COR-L47 (cell line): Measurements from ENCODE around the gene FGF1.
"Not testable (repeated sequence)": the region's sequence is repeated elsewhere in the genome, so short reads cannot be mapped to it uniquely, and the experiment has no call there.

ENCODE experiments used
- DNase-seq: peaks from one replicate; lab custom pipeline; 2025; lab: John Stamatoyannopoulos, UW

Gene FGF1

GRCh38 chr5:142670804-142671203 is 15.1 kb downstream of the FGF1 start:
- no peak for DNase-seq

GRCh38 chr5:142669477-142669876 is 16.4 kb downstream of the FGF1 start:
- no peak for DNase-seq

GRCh38 chr5:142668336-142668735 is 17.6 kb downstream of the FGF1 start:
- no peak for DNase-seq

- DNase-seq: no peak
Measured at GRCh38 chr5:142667831-142668230, 18.1 kb downstream of the FGF1 start.

DNA sequence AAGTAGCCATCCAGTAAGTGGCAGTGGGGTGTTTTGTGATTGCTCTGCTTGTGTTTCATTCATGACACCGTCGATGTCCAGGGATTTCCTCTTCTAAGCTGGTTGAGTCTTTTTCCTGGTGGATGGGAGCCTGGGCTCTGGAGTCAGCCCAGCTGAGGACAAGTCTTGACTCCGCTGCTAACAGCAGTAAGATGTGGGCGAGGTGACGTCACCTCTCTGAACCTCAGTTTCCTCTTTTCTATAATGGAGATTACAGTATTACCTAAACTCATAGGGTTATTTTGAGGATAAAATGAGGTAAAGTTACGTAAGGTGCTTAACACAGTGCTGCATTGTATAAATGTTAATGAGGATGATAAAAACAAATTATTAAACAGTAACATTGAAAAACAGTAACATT is 21.3 kb downstream of the FGF1 start:
- no peak for DNase-seq

- DNase-seq: no peak
Measured at GRCh38 chr5:142664067-142664466, 21.8 kb downstream of the FGF1 start.

DNA sequence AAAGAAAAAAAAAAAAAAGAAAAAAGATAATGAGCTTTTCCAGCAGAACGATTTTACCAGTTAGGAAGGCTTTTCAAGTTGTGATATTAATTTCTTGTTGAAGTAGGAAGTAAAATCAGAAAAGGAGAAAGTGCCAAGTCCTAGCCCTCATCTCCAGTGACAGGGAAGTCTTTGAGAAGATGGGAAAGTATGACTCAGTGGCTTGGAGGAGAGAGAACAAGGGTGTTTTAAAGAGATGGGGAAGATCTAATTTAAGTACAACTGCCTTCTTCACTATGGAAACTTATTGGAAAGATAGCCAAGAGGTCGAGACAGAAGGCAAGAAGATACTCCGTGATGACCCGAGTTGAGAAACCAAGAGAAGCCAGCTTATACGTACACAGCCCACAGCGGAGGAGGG is 22.6 kb downstream of the FGF1 start:
- no peak for DNase-seq

DNA sequence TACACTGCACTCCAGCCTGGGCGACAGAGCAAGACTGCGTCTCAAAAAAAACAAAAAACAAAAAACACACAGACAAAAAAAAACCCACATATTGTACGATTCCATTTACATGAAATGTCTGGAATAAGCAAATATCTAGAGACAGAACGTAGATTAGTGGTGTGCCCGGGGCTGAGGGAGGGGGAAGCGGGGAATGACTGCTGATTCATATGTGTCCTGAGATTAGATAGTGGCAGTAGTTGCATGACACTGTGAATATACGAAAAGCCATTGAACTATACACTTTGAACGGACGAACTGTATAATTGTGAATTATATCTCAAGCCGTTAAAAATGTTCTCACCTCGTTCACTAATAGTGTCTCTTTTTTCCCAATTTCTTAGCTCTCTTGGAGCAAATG is 23.9 kb downstream of the FGF1 start:
- no peak for DNase-seq

DNA sequence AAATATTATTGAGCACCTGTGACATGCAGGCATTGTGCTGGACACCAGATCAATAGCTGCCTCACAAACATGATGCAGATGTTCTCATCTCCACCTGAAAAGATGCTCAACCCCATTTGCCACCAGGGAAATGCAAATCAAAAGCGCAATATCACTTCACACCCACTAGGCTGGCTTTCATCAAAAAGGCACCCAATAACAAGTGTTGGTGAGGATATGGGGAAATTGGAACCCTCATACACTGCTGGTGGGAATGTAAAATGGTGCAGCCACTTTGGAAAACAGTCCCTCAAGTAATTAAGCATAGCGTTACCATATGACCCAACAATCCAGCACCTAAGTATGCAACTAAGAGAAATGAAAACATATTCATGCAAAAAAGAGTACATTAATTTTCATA is 24.7 kb downstream of the FGF1 start:
- no peak for DNase-seq

- DNase-seq: no peak
Measured at GRCh38 chr5:142660731-142661130, 25.2 kb downstream of the FGF1 start.

DNA sequence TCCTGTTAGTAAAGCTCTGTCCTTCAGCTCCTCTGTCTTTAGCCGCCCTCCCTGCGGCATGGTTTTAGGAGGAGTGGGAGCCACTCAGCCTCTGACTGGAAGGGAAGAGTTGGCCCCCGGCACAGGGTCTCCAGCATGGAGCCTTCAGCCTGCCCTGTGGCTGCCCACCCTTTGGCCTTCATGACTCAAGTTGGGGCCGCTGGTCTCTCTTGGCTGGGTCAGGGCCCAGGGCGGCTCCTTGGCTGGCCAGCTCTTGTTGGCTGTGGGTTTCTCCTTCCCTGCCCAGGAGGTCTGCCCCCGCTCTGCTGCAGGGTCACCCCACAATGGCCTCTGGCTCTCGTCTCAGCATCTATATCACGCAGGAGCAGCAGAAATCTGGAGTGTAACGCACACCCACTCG is 25.7 kb downstream of the FGF1 start:
- no peak for DNase-seq

GRCh38 chr5:142659405-142659804 is 26.5 kb downstream of the FGF1 start:
- DNase-seq: no peak

DNA sequence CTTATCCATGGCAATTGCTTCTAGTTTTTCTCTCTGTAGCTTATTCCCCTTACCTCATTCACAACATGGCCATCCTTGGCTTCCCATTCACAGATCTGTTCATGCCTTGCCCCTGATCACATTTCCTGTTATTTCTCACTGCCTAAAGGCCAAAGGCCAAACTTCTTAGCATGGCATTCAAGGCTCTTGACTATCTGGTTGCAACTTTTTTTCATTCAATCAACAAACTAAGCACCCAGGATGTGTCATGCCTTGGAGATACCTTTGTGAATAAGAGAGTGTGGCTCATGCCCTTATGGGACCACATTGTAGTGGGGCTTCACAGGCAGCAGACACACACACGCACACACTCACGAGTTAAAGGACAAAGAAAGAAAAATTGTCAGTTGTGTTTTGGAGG is 27.6 kb downstream of the FGF1 start:
- no peak for DNase-seq

- no peak for DNase-seq
Measured at GRCh38 chr5:142657446-142657845, 28.4 kb downstream of the FGF1 start.

DNA sequence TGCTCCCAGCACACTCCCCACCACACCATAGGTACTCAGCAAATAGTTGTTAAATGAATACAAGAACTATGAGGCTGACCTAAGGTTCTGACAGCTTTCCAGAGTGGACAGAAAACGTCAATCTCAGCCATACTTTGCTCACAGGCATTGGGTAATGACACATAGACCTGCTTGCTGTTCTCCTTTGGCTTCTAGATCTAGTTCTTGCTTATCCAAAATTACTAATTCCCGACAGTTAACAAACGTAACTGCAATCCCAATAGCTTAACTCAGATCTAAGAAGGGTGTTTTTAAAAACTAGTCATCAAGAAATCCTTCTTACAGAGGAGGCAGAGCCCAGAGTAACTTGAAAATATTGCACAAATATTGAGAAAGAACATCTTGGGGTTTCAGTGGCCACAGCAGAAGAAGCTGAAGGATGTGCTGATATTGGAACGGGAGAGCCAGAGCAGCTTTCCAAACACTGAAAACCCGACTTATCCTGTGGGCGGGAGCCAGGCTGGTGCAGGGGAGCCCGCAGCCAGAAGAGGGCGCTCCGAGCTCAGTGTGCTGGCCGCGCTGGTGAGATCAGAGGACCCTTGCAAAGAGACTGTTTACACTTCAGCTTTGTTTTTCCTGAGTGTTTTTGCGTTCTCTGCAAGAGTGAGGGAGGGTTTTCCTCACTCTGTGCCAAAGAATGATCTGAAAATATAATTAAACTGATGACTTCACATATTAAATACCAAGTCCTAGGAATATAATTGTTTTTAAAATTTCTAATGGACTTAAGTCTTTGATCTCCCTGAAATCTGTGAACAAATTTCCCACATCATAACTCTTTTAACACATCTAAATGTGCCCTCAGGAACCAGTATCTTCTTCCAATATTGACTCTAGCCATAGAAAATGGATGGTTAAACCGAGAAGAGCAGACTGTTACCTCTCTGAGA is 30.3 kb downstream of the FGF1 start:
- DNase-seq: peak; percentile 40

- DNase-seq: no peak
Measured at GRCh38 chr5:142654578-142655058, 31.3 kb downstream of the FGF1 start.

DNA sequence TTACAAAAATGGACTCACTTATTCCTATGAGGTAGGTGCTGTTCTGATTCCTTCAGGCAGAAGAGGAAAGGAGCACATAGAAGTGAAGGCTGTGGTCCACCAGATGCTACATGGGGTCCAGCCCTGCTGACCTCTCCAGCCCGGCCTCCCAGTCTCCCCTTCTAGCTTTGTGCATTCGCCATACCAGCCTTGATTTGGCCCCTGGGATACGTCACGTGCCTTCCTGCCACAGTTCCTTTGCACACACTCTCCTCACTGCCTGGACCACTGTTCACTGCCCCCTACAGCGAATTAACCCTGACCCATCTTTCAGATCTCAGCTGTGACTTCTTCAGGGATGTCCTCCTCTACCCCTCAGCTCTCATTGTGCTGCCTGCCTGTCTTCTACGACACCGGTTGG is 32.6 kb downstream of the FGF1 start:
- no peak for DNase-seq

GRCh38 chr5:142652563-142652962 is 33.3 kb downstream of the FGF1 start:
- no peak for DNase-seq

GRCh38 chr5:142650881-142651280 is 35.0 kb downstream of the FGF1 start:
- no peak for DNase-seq

- DNase-seq: no peak
Measured at GRCh38 chr5:142650060-142650459, 35.8 kb downstream of the FGF1 start.

GRCh38 chr5:142648108-142648507 is 37.8 kb downstream of the FGF1 start:
- not testable (repeated sequence) for DNase-seq

DNA sequence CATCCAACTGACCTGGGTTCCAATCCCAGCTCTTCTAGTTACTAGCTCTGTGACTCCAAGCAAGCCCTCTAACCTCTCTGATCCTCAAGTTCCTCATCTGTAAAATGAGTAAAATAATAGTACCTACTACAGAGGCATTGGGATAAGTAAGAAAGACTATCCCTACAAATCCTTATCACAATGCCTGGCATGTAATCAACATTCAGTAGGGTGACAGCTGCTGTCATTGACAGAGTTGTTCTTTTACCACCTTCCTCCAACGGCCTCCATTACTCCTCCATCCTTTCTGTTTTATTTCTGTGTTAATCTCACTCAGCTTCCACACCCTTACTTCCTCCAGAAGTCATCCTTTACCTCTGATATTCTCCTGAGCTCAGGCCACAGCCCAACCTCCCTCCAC is 40.4 kb downstream of the FGF1 start:
- no peak for DNase-seq

DNA sequence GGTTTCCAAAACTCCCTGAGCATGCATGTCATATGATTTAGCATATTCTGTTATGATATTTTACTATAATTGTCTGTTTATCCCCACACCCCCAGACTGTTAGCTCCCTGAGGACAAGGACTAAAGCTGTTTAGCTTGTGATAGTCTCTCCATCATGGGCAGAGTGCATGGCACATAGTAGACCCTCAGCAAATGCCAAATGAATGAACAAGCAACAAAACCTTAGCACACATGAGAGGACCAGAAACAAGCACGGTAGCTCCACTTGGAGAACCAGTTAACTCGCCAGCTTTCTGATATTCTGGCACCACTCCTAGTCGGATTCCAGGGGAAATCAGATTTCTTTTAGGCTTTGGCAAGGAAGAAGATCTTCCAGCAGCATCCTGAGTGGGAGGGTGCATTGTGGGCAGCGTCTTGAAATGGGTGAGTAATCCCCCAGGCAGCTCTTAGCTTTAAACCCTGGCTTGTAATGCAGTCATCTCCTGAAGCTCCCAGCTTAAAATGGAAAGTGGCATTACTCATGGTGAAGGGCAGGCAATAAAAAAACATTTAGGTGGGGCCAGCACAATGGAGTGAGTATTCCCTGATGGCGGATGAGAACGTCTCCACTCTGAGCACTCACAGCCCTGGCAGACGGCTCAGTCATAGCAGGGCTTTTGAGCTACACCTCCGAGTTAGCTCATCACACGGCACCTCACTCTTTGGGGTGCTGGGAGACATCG is 41.1 kb downstream of the FGF1 start:
- DNase-seq: no peak
